Skin of body (tissue), 2 donors: ENCODE measurements around the gene STRADB. TPM values are rescaled to one million over a fixed set of nuclear protein-coding genes. Genes with fewer than 3 reads are reported as not detected.

Source experiments
- small RNA-seq: library from RNA; depleted of rRNA; stranded (forward); fragments of <200 nt; gene quantifications from one replicate; pipeline ENCODE3, GENCODE V24; 2014; ENCODE audit warnings: low replicate concordance
- total RNA-seq: library from RNA; depleted of rRNA; stranded (reverse); fragments of >200 nt; gene quantifications from one replicate; pipeline ENCODE4 v1.2.3, GENCODE V29; 2014

Gene STRADB
- total RNA-seq, 1 donor from 2014 or later = 58.0 TPM

Small RNA genes lying within 50 kb of the gene (small RNA-seq; reads per million reads assigned to genes)
- gene RF00019 = not detected

Other genes with a start within 250 kb of the STRADB start
- 17.0 TPM for gene CASP8, start 191.2 kb upstream of the STRADB start, total RNA-seq
- 2.9 TPM for gene FLACC1, start 94.4 kb upstream of the STRADB start, total RNA-seq
- gene TRAK2, start 282 bp upstream of the STRADB start, total RNA-seq = 32.5 TPM
- gene TMEM237, start 191.8 kb downstream of the STRADB start, total RNA-seq = 48.2 TPM
- gene MPP4, start 246.9 kb downstream of the STRADB start, total RNA-seq = 0.59 TPM